HL-60 (cell line): ENCODE data around the gene EEPD1.

ENCODE experiments used
- POLR2AphosphoS5 ChIP-seq: IDR thresholded peaks from 2 replicates; pipeline ENCODE4 v1.6.1; 2012; ENCODE audit warnings: low read depth
- TF ChIP-seq, protein P1 (sequence below): IDR thresholded peaks from one replicate; pipeline ENCODE4 v1.5.1; 2011; ENCODE audit warnings: low read length, control low read depth, inconsistent platforms; ENCODE audit not compliant: insufficient read depth
- TF ChIP-seq, protein P2 (sequence below): IDR thresholded peaks from 2 replicates; pipeline ENCODE4 v1.6.1; 2012; ENCODE audit warnings: low read depth; ENCODE audit not compliant: insufficient replicate concordance

DNA sequence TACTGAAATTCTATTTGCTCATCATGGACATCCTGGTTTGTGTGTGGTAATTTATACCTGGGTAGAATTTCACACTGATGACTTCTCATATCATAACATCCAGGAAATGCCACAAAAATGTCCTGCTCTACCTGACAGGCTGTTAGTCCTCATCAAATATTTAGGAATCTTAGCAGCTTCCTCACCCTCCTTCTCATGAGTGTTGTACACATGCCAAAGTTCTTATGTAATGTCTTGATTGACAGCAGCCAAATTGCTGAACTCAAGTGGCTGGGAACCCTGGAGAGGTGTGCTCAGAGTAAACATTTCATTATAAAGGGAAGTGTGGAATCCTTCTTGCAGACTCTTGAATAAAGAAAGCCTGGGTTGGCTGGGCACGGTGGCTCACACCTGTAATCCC lies 8.9 kb downstream of the EEPD1 start:
- no peak for TF ChIP-seq POLR2AphosphoS5
- TF ChIP-seq, protein P1, sequence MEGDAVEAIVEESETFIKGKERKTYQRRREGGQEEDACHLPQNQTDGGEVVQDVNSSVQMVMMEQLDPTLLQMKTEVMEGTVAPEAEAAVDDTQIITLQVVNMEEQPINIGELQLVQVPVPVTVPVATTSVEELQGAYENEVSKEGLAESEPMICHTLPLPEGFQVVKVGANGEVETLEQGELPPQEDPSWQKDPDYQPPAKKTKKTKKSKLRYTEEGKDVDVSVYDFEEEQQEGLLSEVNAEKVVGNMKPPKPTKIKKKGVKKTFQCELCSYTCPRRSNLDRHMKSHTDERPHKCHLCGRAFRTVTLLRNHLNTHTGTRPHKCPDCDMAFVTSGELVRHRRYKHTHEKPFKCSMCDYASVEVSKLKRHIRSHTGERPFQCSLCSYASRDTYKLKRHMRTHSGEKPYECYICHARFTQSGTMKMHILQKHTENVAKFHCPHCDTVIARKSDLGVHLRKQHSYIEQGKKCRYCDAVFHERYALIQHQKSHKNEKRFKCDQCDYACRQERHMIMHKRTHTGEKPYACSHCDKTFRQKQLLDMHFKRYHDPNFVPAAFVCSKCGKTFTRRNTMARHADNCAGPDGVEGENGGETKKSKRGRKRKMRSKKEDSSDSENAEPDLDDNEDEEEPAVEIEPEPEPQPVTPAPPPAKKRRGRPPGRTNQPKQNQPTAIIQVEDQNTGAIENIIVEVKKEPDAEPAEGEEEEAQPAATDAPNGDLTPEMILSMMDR = no peak
- TF ChIP-seq, protein P2, sequence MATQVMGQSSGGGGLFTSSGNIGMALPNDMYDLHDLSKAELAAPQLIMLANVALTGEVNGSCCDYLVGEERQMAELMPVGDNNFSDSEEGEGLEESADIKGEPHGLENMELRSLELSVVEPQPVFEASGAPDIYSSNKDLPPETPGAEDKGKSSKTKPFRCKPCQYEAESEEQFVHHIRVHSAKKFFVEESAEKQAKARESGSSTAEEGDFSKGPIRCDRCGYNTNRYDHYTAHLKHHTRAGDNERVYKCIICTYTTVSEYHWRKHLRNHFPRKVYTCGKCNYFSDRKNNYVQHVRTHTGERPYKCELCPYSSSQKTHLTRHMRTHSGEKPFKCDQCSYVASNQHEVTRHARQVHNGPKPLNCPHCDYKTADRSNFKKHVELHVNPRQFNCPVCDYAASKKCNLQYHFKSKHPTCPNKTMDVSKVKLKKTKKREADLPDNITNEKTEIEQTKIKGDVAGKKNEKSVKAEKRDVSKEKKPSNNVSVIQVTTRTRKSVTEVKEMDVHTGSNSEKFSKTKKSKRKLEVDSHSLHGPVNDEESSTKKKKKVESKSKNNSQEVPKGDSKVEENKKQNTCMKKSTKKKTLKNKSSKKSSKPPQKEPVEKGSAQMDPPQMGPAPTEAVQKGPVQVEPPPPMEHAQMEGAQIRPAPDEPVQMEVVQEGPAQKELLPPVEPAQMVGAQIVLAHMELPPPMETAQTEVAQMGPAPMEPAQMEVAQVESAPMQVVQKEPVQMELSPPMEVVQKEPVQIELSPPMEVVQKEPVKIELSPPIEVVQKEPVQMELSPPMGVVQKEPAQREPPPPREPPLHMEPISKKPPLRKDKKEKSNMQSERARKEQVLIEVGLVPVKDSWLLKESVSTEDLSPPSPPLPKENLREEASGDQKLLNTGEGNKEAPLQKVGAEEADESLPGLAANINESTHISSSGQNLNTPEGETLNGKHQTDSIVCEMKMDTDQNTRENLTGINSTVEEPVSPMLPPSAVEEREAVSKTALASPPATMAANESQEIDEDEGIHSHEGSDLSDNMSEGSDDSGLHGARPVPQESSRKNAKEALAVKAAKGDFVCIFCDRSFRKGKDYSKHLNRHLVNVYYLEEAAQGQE = no peak
